Middle frontal gyrus (tissue), 1 donor: ENCODE results near the gene MRPS7.
"Not testable (repeated sequence)": the region's sequence is repeated elsewhere in the genome, so short reads cannot be mapped to it uniquely, and the experiment has no call there.

Experiments
- DNase-seq: peaks from one replicate; pipeline ENCODE4 v3.0.0-alpha.2; 2015; ENCODE audit warnings: low spot score; ENCODE audit errors: extremely low spot score

The MRPS7 gene

DNA sequence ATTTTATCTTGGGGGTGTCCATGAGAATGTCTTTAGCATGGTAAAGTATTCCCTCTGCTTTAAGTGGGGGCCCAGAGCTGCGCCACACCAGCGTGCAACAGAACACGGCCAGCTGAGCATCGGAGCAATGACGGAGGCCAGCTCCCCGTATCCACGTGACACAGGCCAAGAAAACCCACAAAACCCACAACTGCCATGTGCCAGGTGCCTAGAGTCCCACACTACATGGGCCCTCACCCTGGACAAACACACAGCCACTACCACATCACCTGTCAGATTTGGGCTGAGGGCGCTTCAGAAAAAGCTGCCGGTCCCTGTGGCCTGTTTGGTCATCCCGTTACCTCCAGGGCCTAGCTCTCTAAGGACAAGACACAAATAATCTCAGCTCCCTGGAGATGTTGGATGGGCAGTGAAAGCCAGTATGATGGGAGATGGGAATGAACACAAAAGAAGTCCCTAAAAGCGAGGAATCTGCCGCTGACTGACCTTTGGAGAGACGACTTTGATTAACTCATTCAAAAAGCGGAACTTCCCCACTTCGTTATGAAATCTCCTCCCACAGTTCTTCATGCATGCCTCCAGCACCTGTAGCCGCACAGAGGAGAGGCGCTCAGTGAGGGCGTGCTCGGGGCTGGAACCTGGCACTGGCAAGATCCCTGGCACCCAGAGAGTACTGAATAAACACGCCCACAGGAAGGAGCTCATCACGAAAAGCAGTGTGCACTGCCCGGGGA is 17.4 kb upstream of the MRPS7 start:
- no peak for DNase-seq

DNA sequence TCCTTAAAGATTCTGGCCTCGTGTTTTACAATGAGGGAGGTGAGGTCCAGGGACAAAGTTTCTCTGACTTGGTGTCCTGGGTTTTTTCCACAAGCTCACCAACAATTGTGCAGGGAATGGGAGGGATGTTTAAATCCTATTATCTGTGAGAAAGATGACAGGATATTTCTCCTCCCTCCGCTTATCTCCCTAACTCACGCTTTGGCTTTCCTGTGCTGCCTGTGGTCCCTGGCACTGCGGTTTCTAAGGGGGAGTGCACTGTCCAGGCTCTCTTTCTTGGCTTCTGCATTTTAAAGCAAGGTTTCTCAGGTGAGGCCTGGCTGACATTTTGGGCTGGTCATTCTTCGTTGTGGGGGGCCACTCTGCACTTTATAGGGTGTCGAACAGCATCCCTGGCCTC is 16.7 kb upstream of the MRPS7 start:
- no peak for DNase-seq

DNA sequence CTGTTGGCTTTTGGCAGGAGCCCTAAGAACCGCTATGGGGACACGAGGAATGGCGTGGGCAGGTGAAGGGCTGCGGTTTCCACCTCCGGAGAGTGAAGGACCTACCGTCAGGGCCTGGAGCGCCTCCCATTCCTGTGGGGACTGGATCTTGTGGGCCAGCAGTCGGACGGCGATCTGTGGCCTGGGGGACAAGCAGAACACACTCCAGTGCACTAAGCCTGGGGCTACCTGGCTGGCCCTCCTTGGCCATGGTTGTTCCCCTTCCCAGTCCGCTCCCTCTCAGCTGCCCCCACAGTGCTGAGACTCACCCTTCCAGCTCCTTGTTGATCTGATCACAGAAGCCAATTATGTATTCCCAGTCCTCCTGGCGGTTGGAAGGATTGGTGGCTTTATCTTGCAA is 15.3 kb upstream of the MRPS7 start:
- DNase-seq: no peak

DNA sequence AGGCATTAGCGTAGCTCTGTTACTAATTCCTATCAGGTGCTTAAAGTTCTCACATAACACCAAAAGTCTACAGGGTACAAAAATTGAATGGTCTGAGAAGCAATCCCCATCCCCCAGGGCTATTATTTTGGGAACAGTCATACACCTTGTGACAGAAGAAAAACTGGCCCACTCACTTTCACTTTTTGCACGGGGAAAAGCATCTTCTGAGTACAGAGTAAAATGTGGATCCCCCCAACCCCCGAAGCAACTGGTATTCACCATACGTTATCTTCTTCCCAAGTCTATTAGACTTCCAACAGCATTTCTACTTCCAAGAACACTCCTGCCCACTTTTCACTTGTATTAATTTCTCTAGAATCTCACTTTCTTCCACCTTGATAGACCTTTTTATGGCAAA is 12.1 kb upstream of the MRPS7 start:
- no peak for DNase-seq

DNA sequence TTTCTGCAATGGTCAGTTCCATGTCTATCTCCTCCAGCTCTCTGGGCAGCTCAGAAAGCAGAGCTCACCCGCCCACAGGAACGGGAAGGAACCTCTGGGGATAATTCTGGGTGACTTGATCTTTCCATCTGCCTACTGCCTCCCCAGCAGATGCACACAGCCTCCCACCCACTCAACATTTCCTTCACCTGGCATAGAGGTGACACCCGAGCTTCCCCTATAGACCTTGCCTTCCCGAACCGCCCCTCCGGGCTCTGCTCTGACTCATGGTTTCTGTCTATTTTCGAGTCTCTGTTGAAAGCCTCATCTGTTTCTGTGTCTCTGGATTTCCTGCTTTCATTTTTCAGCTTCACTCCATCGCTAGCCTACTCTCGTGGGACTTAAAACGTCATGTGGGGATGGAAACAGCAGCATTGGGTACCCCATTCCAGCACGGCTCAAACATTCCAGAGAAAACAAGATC is 11.6 kb upstream of the MRPS7 start:
- DNase-seq: no peak

DNA sequence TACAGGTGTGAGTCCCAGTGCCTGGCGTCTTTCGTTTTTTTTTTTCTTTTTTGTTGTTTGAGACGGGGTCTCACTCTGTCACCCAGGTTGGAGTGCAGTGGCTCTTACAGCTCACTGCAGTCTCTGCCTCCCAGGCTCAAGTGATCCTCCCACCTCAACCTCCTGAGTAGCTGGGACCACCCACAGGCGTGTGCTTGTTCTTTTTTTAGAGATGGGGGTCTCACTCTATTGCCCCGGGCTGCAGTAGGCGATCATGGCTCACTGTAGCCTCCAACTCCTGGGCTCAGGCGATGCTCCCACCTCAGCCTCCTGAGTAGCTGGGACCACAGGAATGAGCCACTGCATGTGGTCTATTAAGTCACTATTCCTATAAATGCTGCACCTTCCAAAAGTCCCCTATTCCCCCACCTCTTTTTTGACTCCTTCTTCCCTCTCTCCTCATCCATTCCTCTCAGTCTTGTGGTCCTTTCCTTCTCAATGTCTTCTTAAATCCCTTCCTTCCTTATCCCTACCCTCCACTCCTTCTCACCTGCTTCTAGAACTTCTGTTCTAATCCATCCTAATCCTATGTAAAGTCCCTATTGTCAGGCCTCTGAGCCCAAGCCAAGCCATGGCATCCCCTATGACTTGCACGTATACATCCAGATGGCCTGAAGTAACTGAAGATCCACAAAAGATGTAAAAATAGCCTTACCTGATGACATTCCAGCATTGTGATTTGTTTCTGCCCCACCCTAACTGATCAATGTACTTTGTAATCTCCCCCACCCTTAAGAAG is 9.5 kb upstream of the MRPS7 start:
- no peak for DNase-seq

DNA sequence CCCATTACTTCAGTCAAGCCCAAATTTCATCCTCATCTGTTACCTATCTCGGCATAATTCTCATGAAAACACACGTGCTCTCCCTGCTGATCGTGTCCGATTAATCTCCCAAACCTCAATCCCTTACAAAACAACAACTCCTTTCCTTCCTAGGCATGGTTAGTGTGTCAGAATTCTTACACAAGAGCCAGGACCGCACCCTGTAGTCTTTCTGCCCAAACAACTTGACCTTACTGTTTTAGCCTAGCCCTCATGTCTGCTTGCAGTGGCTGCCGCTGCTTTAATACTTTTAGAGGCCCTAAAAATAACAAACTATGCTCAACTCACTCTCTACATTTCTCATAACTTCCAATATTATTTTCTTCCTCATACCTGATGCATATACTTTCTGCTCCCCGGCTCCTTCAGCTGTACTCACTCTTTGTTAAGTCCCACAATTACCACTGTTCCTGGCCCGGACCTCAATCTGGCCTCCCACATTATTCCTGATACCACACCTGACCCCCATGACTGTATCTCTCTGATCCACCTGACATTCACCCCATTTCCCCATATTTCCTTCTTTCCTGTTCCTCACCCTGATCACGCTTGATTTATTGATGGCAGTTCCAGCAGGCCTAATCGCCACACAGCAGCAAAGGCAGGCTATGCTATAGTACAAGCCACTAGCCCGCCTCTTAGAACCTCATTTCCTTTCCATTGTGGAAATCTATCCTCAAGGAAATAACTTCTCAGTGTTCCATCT is 5.6 kb upstream of the MRPS7 start:
- not testable (repeated sequence) for DNase-seq

DNA sequence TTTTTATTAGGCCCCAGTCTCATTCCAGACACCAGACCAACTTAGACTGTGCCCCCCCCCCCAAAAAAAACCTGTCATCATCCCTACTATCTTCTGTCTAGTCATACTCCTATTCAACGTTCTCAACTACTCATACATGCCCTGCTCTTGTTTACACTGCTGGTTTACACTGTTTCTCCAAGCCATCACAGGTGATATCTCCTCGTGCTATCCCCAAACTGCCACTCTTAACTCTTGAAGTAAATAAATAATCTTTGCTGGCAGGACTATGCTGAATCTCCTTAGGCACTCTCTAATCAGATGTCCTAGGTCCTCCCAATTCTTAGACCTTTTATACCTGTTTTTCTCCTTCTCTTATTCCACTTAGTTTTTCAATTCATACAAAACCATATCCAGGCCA is 4.5 kb upstream of the MRPS7 start:
- DNase-seq: not testable (repeated sequence)

DNA sequence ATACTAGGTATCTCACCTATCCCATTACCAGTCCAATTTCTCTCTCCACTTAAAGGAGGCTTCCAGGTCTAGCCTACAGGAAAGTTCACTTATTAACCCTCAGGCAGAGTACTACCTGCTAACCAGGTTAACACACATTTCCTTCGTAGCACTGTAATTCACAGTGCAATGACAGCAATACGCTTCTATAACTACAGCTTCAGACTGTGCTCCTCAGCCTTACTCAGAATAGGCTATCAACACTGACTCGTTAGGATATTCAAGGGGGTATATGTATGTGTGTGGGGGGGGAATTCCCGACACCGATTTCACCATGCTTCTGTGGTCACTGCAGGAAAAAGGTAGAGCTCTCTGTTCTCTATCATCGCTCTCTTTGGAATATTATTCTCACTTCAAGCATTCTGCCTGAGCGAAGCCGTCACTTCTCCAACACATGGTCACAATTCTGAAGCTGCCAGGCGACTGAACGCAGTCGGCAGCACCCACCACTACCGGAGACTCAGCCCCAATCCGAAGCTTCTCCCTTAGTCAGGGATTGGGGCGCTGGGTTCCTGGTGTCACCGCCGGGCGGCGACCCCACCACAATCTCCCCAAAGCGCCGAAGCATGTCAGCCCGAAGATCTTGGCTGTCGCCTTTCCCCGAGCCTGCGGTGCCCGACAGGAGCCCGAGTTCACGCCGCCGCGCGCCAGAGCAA is 891 bp upstream of the MRPS7 start:
- DNase-seq: no peak

DNA sequence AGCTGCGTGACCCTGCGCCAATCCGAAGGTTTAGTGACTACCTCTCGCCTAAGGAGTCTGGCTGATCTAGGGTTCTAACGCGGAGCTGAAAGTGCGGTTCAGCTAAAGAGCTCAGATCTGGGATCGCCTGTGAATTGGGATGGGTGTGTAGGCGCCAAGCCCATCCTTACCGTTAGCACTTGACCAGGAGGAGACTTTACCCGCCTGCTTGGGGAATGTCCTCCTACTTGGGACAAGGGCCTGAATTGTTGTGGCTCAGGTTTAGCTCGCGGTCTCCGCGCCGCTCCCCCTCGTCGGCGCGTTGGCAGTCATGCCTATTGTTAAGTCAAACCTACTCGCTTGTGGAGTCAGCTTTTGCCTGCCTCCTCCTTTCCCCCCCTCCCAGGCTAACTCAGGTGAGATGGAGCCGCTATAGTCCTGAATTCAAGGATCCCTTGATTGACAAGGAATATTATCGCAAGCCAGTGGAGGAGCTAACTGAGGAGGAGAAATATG is 480 bp downstream of the MRPS7 start:
- DNase-seq: no peak

DNA sequence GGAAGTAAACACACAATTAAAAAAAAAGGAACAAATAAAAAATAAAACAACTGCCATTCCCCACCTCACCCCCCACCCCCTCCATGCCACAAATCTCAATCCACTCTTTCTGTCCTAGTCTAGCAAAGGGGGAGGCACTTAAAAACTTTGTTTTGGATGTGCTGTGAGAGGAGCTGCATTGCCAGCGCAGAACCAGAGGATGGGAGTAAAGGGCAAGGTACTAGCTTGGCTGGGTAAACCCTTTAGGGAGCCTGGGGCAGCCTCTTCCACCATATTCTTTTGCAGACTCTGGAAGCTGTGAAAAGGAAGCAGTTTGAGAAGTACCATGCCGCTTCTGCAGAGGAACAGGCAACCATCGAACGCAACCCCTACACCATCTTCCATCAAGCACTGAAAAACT is 1.4 kb downstream of the MRPS7 start:
- no peak for DNase-seq

DNA sequence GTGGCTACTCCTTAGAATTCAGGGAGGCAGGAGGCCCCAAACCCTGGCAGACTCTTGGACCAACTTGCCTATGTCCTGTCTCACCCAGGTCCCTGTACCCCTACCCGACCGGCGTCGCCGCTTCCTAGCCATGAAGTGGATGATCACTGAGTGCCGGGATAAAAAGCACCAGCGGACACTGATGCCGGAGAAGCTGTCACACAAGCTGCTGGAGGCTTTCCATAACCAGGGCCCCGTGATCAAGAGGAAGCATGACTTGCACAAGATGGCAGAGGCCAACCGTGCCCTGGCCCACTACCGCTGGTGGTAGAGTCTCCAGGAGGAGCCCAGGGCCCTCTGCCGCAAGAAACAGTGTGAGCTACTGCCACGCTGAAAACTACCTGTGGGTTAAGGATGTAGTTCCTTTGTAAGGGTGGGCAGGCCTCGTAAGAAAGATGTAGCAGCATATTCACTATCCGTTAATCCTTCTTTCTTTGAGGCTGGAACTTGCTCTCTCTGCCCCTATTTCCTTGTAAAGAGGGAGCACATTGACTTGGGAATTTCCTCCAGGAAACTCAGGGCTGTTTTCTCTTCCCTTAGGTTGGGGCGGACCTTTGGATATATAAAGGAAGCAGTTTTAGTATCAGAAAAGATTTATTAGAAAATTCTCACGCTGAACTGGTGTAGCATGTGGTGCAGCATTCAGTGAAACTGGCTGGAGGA is 4.1 kb downstream of the MRPS7 start:
- no peak for DNase-seq

DNA sequence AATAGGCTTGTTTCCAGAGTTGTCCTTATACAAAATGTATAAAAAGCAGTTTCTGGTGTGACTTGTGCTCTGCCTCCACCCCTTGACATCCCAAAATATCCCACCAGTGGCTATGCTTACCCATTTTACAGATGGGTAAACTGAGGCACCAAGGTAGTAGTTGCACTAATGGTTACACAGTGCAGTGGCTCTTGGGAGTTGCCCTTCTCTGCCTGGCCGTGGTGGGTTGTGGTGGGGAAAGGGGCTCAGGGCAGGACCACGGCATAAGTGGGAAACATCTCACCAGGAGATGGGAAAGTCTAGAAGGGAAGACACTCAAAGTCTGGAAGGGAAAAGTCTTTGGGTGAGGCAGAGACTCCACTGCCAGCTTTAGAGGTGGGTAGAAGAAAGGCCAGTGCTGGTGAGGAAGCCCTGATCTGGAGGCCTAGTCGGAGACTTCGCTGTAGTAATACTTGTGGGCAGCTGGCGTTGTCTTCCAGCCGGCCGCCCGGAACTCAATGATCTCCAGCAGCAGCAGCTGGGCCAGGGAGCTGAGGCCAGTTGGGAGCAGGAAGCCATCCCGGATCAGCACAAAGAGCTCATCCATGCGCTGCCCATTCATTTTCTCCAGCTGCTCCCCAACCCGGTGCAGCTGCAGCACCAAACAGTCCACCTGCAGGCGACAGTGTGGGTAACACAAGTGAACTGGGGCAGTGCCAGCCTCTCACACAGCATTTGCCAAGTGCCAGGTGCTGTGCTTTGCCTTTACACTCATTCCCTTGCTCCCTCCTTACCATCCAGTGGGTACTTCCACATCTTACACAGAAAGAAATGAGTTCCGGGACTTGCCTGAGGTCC is 4.9 kb downstream of the MRPS7 start:
- DNase-seq: no peak

DNA sequence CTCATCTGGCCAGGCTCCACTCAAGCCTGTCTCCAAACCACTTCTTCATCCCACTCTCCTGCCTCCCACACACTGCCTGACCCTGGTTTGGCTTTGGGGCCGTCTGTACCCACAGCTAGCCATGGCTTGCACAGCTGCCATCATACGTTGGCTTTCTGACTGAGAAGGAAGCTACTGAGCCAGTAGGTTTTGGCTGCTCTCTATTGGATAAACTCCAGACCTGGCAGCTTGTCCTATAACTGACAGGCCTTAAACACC is 5.4 kb downstream of the MRPS7 start:
- DNase-seq: no peak

DNA sequence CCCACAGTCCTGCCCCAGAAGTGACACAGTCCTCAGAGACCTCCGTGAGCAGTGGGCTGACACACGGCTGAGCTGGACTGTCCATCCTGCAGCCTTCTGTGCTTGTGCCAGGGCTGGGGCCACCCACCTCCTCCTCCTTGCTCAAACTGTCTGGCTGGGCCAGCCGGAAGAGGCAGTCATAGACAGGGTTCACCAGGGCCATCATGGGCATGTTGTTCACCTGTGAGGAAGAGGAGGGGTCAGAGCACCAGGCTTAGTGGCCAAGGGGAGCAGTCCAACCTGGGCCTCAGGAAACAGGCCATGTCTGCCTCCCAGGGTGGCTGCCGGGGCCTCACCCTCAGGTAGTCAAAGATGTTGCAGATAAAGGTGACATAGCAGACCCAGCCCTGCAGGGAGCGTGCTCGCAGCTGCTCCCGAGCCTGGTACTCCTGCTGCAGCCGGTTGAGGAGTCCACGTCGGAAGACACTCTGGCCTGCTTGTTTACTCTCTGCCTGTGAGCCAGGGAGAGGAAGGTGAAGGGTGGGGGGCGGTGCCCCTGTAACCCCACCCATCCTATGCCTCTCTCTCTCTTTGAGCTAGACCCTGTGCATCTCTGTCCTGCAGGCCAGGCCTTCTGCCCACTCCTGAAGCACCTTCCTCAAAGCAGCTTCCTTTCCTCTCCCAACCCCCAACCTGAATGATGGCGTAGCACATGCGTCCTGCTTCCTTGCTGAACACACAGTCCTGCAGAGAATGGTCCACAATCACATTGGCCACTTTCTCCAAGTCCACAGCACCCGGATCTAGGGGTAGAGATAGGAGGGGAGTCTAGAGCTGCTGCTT is 5.9 kb downstream of the MRPS7 start:
- no peak for DNase-seq

DNA sequence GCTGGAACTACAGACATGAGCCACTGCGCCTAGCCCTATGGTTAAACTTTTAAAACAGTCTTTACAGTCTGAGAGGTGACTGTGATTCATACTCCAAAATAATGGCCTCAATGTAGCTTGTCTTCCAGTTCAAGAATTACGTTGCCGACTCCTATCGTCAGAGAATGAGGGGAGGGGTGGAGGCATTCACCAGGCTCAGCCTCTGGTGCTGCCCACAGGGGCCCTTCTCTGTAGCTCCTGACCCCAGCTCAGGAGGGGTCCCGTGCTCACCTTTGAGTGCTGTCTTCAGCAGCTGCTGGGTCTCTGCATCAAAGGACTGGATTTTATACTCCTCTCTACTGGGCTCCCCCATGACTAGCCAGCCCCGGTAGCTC is 8.2 kb downstream of the MRPS7 start:
- no peak for DNase-seq

DNA sequence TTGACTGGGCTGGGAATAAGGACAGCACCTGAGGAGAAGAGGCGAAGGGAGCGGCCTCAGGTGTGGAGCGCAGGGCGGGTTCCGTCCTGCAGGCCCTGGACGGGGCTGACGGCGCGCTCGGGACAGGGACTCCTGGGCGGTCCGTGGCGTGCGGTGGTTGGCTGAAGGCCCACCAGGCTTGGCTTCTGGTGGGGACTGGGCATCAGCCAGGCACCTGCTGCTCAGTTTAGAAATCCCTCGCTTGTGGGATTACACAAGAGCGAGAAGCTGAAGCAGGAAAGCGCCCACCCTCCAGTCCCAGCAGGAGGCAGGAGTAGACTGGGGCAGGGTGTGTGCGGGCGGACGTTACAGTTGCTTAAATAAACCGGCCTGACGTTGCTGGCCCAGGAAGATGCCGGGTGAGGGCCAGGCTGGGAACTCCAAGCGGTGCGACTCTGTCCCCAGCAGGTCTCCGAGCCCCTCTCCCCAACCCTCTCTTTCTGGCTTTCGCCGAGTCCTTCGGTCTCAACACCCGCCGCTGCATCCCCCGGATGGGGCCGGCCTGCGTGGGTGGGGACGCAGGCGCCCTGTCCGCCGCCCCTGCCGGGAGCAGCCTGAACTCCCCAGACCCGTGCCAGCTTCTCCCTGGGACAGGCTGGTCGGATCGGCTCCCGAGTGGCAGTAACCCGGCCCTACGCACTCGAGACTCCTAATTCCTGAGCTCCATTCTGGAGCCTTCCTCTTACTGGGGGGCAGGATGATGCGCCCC is 8.7 kb downstream of the MRPS7 start:
- DNase-seq: no peak

DNA sequence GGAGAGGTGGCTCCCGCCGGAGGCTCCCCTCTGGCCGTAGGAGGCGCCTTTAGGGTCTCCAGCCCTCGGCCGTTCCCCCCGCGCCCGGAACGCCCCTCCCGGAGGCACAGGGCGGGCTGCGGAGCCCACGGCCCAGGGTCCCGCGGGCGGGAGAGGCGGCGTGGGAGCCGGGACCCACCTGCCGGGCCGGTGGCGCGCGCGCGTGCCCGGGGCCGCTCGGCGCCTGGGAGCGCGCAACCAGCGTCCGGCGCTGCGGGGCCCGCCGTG is 9.2 kb downstream of the MRPS7 start, which contains the start of gene MIF4GD:
MIF4GD (minus strand) TSS at position 266 of the 267 bp plus-strand sequence. CDS start 1,036 bp downstream, outside the sequence.
- DNase-seq: no peak
